Non-pigmented ciliary epithelial cell (primary cell): ENCODE results near the gene CDC45.

ENCODE experiments used
- DNase-seq: peaks from one replicate; pipeline ENCODE4 v3.0.0-alpha.2; 2010; ENCODE audit warnings: low read depth

Gene CDC45

GRCh38 chr22:19565382-19566278 is 85.9 kb downstream of the CDC45 start:
- no peak for DNase-seq

DNA sequence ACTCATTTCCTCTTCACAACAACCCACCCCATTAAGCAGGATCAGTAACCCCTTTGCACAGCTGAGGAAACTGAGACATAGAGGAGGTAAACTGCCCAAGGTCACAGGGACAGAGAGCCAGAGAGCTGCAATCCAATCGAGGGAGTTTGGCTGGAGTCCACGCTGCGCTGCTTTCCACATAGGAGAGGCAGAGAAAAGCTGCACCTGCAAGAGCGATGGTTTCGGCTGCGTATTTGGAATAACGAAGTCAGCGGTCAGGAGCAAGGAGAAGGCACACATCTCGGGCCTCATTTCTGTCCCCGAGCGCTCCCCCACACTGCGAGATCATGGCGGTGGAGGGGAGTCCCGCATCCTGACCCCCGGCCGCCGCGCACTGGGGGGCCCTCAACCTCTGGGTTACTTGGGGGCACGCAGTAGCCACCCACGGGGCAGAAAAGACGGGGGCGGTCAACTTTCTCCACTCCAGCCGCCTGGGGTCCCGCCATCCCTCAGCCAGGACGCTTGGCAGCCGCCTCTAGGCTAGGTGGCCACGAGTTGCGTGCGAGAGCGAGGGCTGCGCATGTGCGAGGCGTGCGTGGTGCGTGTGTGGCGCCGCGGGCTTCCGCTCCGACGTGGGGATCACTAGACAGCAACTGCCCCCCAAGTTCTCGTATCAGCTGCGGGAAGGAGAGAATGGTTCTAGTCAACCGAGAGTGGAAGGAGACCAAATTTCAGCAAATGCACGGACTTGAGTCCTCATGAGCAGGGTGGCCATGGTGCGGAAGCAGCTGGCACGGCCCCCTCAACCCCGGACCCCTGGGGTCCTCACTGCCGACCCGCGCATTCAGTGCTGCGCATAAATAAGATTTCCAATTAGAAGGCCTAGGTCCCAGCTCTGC is 86.8 kb downstream of the CDC45 start:
- DNase-seq = no peak

DNA sequence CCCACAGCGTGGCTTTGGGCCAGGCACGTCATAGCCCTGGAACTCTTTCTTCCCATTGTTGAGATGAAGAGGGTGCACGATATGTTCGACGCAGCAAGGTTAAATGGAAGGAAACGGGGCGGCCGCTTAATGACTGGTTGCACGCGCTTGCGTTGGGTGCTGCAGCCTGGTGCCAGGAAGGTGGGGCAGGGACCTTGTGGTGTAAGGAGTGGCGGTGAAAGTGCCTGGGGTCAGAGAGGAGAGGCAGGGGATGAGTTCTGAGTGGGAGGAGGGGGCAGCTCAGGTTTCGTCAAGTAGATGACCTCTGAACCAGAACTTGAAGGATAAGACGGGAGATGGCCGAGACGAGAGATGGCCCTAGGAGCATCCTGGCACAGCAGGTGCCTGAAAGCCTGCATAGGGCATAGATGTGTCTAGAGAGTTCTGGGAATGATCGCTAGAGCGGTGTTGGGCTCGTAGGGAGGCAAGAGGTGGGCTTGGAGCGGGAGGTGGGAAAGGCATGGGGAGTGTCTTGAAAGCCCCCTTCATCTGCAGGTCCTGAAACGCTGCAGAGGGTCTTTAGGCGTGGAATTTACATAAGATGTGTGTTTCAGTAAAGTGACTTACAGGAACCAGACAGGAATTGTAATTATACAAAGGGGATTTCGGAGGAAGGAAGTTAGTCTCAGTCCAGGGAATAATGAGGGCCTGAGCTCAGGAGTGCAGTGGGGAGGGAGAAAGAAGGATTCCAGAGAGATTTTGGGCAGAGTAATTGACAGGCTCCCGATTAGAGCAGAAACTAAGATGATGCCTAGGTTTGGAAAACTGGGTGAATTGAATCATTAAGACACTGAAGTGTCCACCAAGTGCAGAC is 87.7 kb downstream of the CDC45 start:
- no peak for DNase-seq

DNA sequence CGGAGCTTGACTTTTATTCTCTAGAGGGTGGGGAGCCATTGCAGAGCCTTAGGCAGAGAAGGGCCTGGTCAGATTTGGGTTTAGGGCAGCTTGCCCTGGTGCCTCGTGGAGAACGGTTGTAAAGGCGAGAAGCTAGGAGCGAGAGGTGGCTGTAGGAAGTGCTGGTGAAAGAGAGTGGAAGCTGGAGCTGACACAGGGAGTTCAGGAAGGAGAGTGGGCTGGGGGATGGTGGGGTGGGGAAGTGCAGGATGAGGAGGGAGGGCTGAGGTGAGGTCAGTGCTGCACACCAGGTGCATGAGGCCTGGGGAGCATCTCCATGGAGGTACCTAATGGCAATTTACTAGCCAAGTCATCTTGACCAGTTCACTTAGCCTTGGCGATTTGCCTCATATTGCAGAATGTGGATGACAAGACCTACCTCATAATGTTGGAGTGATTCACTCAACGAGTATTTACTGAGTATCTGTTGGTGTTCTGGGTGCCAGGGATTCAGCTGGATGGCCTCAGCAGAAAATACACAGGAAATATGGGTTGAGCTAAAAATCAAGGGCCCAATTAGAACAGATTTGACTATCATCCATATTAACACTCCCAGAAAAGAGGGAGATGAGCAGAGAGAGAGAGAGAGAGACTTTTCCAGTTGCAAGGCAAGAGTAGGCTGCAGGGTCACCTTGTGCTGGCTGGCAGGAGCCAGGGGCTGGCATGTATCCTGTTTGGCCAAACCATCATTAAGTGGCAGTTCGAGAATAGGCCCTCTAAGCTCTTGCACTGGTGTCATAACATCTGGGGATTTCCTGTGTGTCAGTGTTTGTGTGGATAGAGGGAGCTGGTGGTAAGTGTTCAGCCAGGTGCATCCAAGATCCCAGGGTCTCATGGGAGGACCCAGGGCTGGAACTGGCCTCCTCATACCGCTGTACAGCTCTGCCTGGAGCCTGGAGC is 88.9 kb downstream of the CDC45 start:
- DNase-seq = peak; percentile 56

- no peak for DNase-seq
These were observed 89.5 kb downstream of the CDC45 start for GRCh38 chr22:19569276-19569640.

DNA sequence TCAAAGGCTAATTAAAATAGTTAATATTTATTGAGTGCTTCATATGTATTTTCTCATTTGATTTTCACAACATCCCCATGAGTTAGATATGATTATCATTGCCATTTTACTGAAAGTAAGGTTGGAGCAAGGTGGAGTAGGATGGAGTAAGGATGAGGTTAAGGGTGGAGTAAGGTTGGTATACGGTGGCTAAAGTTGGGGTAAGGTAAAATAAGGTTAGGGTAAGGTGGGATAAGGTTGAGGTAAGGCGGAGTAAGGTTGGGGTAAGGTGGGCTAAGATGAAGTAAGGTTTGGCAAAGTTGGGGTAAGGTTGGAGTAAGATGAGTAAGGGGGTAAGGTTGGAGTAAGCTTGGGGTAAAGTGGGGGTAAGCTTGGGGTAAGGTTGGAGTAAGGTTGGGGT is 90.3 kb downstream of the CDC45 start:
- no peak for DNase-seq
